ENCODE results near the gene CFAP20. TPM values are rescaled to one million over a fixed set of nuclear protein-coding genes. Genes with fewer than 3 reads are reported as not detected.

Gene CFAP20
- total RNA-seq, 1 experiment from 2014 or later: 59.7 TPM

DNA sequence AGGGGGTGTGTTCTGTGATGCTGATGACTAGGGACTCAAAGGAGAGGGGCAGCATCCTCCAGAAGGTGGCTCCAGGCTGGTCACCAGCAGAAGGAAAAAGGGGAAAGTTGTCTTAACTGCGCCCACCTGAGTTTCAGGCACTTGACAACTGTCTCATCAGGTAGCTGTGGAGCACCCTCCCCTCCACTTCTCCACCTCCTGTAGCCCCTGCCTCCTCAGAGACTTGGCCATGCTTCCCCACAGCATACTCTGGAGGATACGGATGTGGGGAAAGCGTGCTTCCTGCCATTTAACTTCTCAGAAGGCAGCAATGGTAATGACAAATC lies 17.9 kb downstream of the CFAP20 start:
- DNase-seq (ENCODE audit: low read depth, low spot score) (no peak), ATAC-seq (no peak)
- RAD21 ChIA-PET (ENCODE audit: low non-redundant PET in 1 of 2, low total read pairs in 2 of 2, uncharacterized antibody in 2 of 2, unreplicated experiment in 2 of 2): no interaction called here
- no TSS peak for BruUV-seq (replicated peaks)
- Histone ChIP-seq H3K9me2 (ENCODE audit: insufficient read depth) (no peaks in the 10 kb centered on the region), H3K79me2 (ENCODE audit: insufficient read depth, low read length) (peaks cover 5% of the 10 kb centered on the region; the same call in 1 of the 2 replicates), H2AFZ (ENCODE audit: low read depth, low read length, poor library complexity, severe bottlenecking) (no peak overlapping the region), H3K4me2 (ENCODE audit: low read length) (no peak overlapping the region), H3K4me3 (replicated peaks in 1 of 2; ENCODE audit: low read depth in 1 of 2, low read length in 2 of 2) (no peak overlapping the region), H4K20me1 (ENCODE audit: insufficient read depth) (no peaks in the 10 kb centered on the region; the same call in 1 of the 2 replicates), H3K9me3 (ENCODE audit: control insufficient read depth in 1 of 2, insufficient read depth in 1 of 2, low read depth in 1 of 2, low read length in 2 of 2) (no peaks in the 10 kb centered on the region), H3K4me1 (ENCODE audit: control insufficient read depth in 1 of 2, insufficient read depth in 2 of 2, low read length in 2 of 2) (no peaks in the 10 kb centered on the region), H3K36me3 (ENCODE audit: control insufficient read depth in 1 of 2, insufficient read depth in 2 of 2, low read length in 2 of 2) (peaks cover 22 to 31% of the 10 kb centered on the region in 2 experiments; a peak in 3 of 4 replicates), H3K9ac (ENCODE audit: low read length) (no peak overlapping the region), H3K27me3 (ENCODE audit: insufficient read depth, low read length) (no peaks in the 10 kb centered on the region), H3K27ac (ENCODE audit: low read depth, low read length) (no peak overlapping the region)
- intact Hi-C loops (cut with micrococcal nuclease): no loop called here
- TF ChIP-seq ZNF274 (IDR thresholded peaks at IDR 0.05; ENCODE audit: low read depth, low read length) (no peak), EZH2 (IDR thresholded peaks at IDR 0.05) (no peak), CTCF (IDR thresholded peaks at IDR 0.05 in 2 of 3, conservative IDR thresholded peaks at IDR 0.05 in 1 of 3; ENCODE audit: borderline replicate concordance in 1 of 3, insufficient read depth in 1 of 3, low read depth in 2 of 3, low read length in 2 of 3) (no peak), POLR2AphosphoS5 (IDR thresholded peaks at IDR 0.05; ENCODE audit: low read depth, low read length) (no peak), YY1 (IDR thresholded peaks at IDR 0.05; ENCODE audit: extremely low read depth, insufficient replicate concordance, low read depth, low read length) (no peak), POLR2A (IDR thresholded peaks at IDR 0.05; ENCODE audit: borderline replicate concordance, extremely low read depth, insufficient read depth, insufficient read length) (no peak), ATF3 (IDR thresholded peaks at IDR 0.05) (no peak), ELF1 (IDR thresholded peaks at IDR 0.05; ENCODE audit: borderline replicate concordance, low read depth) (no peak), MAX (IDR thresholded peaks at IDR 0.05) (no peak), CBX3 (IDR thresholded peaks at IDR 0.05; ENCODE audit: low read depth) (no peak), EGR1 (IDR thresholded peaks at IDR 0.05; ENCODE audit: low read depth) (no peak), SRF (IDR thresholded peaks at IDR 0.05; ENCODE audit: low read depth) (no peak)
- CTCF ChIA-PET: no interaction called here
- POLR2A ChIA-PET: no interaction called here

Data from HCT116 (cell line).